SU-DHL-6 (cell line): ENCODE results near the gene ARFGAP1.

Experiments
- CTCF ChIP-seq: fragments of 200-600 bp; sonication (generic); IDR thresholded peaks from one replicate; pipeline ENCODE4 v1.5.1; 2017; ENCODE audit warnings: antibody characterized with exemption, mild to moderate bottlenecking, low read length, moderate library complexity; ENCODE audit not compliant: insufficient read depth, poor library complexity, severe bottlenecking
- EZH2phosphoT487 ChIP-seq: fragments of 200-600 bp; sonication (generic), shearing (Covaris generic); conservative IDR thresholded peaks from 2 replicates; pipeline ENCODE4 v1.6.1; 2018; ENCODE audit warnings: mild to moderate bottlenecking, antibody characterized with exemption, low read length, moderate library complexity, mixed read lengths

- no peak for TF ChIP-seq CTCF
- no peak for TF ChIP-seq EZH2phosphoT487
Observed at GRCh38 chr20:63306673-63307537, 34.3 kb downstream of the ARFGAP1 start.
